IMR-90 (cell line): Measurements from ENCODE around the gene PCOLCE2. TPM values are rescaled to one million over a fixed set of nuclear protein-coding genes. Genes with fewer than 3 reads are reported as not detected.

Source experiments
- ATAC-seq: fragments of 200-7000 bp; cut with Tn5 transposase; 2 replicates; pipeline ENCODE4 v1.9.1; 2020; ENCODE audit warnings: low read depth, mild to moderate bottlenecking, moderate library complexity
- BruUV-seq: library from RNA; stranded (reverse); fragments of 400-500 nt; replicated peaks from 2 replicates; lab custom pipeline; 2021; lab: Mats Ljungman, UMichigan
- CTCF ChIA-PET: fragments of 300-600 bp; formaldehyde crosslinking; extraction: SDS; loops from one replicate; lab custom pipeline; 2021; ENCODE audit warnings: antibody characterized with exemption; lab: Yijun Ruan, JAX
- POLR2A ChIA-PET: fragments of 300-600 bp; sonication (Branson Sonifier 250); formaldehyde crosslinking; loops from one replicate; lab custom pipeline; 2022; ENCODE audit warnings: antibody characterized with exemption; ENCODE audit not compliant: unreplicated experiment; lab: Charles Lee
- DNase-seq: peaks from one replicate; pipeline ENCODE4 v3.0.0; 2013
- H2AFZ ChIP-seq: replicated peaks from 2 replicates; pipeline ENCODE3; 2013; ENCODE audit warnings: low read length, mild to moderate bottlenecking; ENCODE audit not compliant: poor library complexity
- H2AK5ac ChIP-seq: 2 replicates; pipeline ENCODE4 v1.6.1; 2013; ENCODE audit warnings: low read depth, low read length, inconsistent platforms
- H2AK9ac ChIP-seq: replicated peaks from 2 replicates; pipeline ENCODE3; 2013; ENCODE audit warnings: mild to moderate bottlenecking, low read depth, low read length, moderate library complexity; ENCODE audit not compliant: poor library complexity
- H2BK120ac ChIP-seq: 2 replicates; pipeline ENCODE4 v1.6.1; 2013; ENCODE audit warnings: low read depth, low read length, inconsistent platforms
- H2BK15ac ChIP-seq: 3 replicates; pipeline ENCODE4 v1.6.1; 2013; ENCODE audit warnings: low read depth, low read length, inconsistent platforms
- H2BK20ac ChIP-seq: 2 replicates; pipeline ENCODE4 v1.6.1; 2013; ENCODE audit warnings: low read depth, mild to moderate bottlenecking, inconsistent platforms, low read length, moderate library complexity
- H2BK5ac ChIP-seq: 2 replicates; pipeline ENCODE4 v1.6.1; 2013; ENCODE audit warnings: mild to moderate bottlenecking, low read depth, low read length, inconsistent platforms; ENCODE audit not compliant: poor library complexity, severe bottlenecking
- H3K14ac ChIP-seq: replicated peaks from 2 replicates; pipeline ENCODE4 v1.6.1; 2013; ENCODE audit warnings: low read depth, low read length, inconsistent platforms
- H3K18ac ChIP-seq: 2 replicates; pipeline ENCODE4 v1.6.1; 2013; ENCODE audit warnings: low read depth, low read length, control low read depth
- H3K23ac ChIP-seq: 2 replicates; pipeline ENCODE4 v1.6.1; 2013; ENCODE audit warnings: low read depth, low read length, inconsistent platforms
- H3K27ac ChIP-seq: 2 replicates; pipeline ENCODE4 v1.5.1; 2013; ENCODE audit warnings: mild to moderate bottlenecking, control low read depth, low read length; ENCODE audit not compliant: insufficient read depth
- H3K27me3 ChIP-seq: 2 replicates; pipeline ENCODE4 v1.6.1; 2013; ENCODE audit warnings: low read length; ENCODE audit not compliant: control insufficient read depth, insufficient read depth
- H3K36me3 ChIP-seq: 2 replicates; pipeline ENCODE4 v1.6.1; 2013; ENCODE audit warnings: low read length, mixed read lengths; ENCODE audit not compliant: control insufficient read depth, insufficient read depth
- H3K4ac ChIP-seq: 2 replicates; pipeline ENCODE4 v1.6.1; 2013; ENCODE audit warnings: low read depth, low read length, inconsistent platforms
- H3K4me1 ChIP-seq: 2 replicates; pipeline ENCODE4 v1.6.1; 2013; ENCODE audit warnings: low read length, mixed read lengths; ENCODE audit not compliant: control insufficient read depth, insufficient read depth
- H3K4me2 ChIP-seq: 2 replicates; pipeline ENCODE4 v1.6.1; 2013; ENCODE audit warnings: low read depth, mild to moderate bottlenecking, control low read depth, low read length, moderate library complexity
- H3K4me3 ChIP-seq: 2 replicates; pipeline ENCODE4 v1.5.1; 2013; ENCODE audit warnings: low read depth, mild to moderate bottlenecking, control low read depth, low read length, moderate library complexity; ENCODE audit not compliant: insufficient read depth
- H3K56ac ChIP-seq: 2 replicates; pipeline ENCODE4 v1.6.1; 2013; ENCODE audit warnings: low read length, inconsistent platforms; ENCODE audit not compliant: insufficient read depth; ENCODE audit errors: extremely low read depth
- H3K79me1 ChIP-seq, 2 experiments: 2 replicates each; pipeline ENCODE4 v1.6.1; 2013; ENCODE audit warnings: low read length in 2 of 2, inconsistent platforms in 1 of 2, low read depth in 1 of 2
- H3K9ac ChIP-seq: 2 replicates; pipeline ENCODE4 v1.6.1; 2013; ENCODE audit warnings: low read depth, low read length, control low read depth
- H3K9me1 ChIP-seq: 2 replicates; pipeline ENCODE4 v1.6.1; 2013; ENCODE audit warnings: low read length, inconsistent platforms; ENCODE audit not compliant: insufficient read depth
- H3K9me3 ChIP-seq: 2 replicates; pipeline ENCODE4 v1.6.1; 2013; ENCODE audit warnings: low read length; ENCODE audit not compliant: control insufficient read depth, insufficient read depth
- H4K20me1 ChIP-seq: 2 replicates; pipeline ENCODE4 v1.6.1; 2013; ENCODE audit warnings: low read length, inconsistent platforms; ENCODE audit not compliant: insufficient read depth
- H4K5ac ChIP-seq: 2 replicates; pipeline ENCODE4 v1.6.1; 2013; ENCODE audit warnings: mild to moderate bottlenecking, low read depth, low read length, control low read depth
- H4K8ac ChIP-seq, 2 experiments: 2 replicates each; pipeline ENCODE4 v1.6.1; 2013; ENCODE audit warnings: low read depth in 2 of 2, low read length in 2 of 2, control low read depth in 1 of 2, inconsistent platforms in 1 of 2
- H4K91ac ChIP-seq: 2 replicates; pipeline ENCODE4 v1.6.1; 2013; ENCODE audit warnings: low read depth, low read length, inconsistent platforms; ENCODE audit not compliant: insufficient read depth
- BHLHE40 ChIP-seq: fragments of 150-350 bp; IDR thresholded peaks from 2 replicates; pipeline ENCODE4 v1.6.1; 2016; ENCODE audit warnings: mild to moderate bottlenecking, low read depth, low read length
- CEBPB ChIP-seq: IDR thresholded peaks from 2 replicates; pipeline ENCODE4 v1.6.1; 2012; ENCODE audit warnings: low read depth, low read length, improper control_type of control experiment
- CHD1 ChIP-seq: IDR thresholded peaks from 2 replicates; pipeline ENCODE4 v1.6.1; 2012; ENCODE audit warnings: low read depth, low read length, improper control_type of control experiment
- ELK1 ChIP-seq: fragments of 150-350 bp; IDR thresholded peaks from 2 replicates; pipeline ENCODE4 v1.6.1; 2016; ENCODE audit warnings: low read depth, mild to moderate bottlenecking, low read length, moderate library complexity, borderline replicate concordance
- FOS ChIP-seq: fragments of 150-350 bp; IDR thresholded peaks from 2 replicates; pipeline ENCODE4 v1.6.1; 2016; ENCODE audit warnings: low read depth, low read length
- MAFK ChIP-seq: IDR thresholded peaks from 2 replicates; pipeline ENCODE4 v1.6.1; 2012; ENCODE audit warnings: low read depth, low read length, improper control_type of control experiment
- NFE2L2 ChIP-seq: fragments of 150-350 bp; IDR thresholded peaks from 2 replicates; pipeline ENCODE4 v1.6.1; 2016; ENCODE audit warnings: low read depth, mild to moderate bottlenecking, low read length
- POLR2A ChIP-seq: IDR thresholded peaks from 2 replicates; pipeline ENCODE4 v1.6.1; 2012; ENCODE audit warnings: mild to moderate bottlenecking, low read depth, low read length
- RAD21 ChIP-seq: IDR thresholded peaks from 2 replicates; pipeline ENCODE4 v1.6.1; 2012; ENCODE audit warnings: low read length, improper control_type of control experiment
- RCOR1 ChIP-seq: IDR thresholded peaks from 2 replicates; pipeline ENCODE4 v1.6.1; 2012; ENCODE audit warnings: mild to moderate bottlenecking, low read length, improper control_type of control experiment; ENCODE audit not compliant: insufficient replicate concordance
- RFX5 ChIP-seq: IDR thresholded peaks from 2 replicates; pipeline ENCODE4 v1.8.0; 2012; ENCODE audit warnings: low read depth, mild to moderate bottlenecking, low read length, moderate library complexity
- SMC3 ChIP-seq: fragments of 150-350 bp; IDR thresholded peaks from 2 replicates; pipeline ENCODE4 v1.6.1; 2016; ENCODE audit warnings: low read depth, mild to moderate bottlenecking, antibody characterized with exemption, low read length, moderate library complexity
- WGBS, 2 experiments: methylation state at CpG; one replicate each; pipeline versions ENCODE4 v1.1.5 to v1.1.7; 2013; ENCODE audit warnings: missing lambda C conversion rate in 2 of 2; ENCODE audit not compliant: insufficient read length in 1 of 2; ENCODE audit errors: extremely low coverage in 2 of 2; 5-methylcytosine and 5-hydroxymethylcytosine counted together
- dilution Hi-C: fragments of 300-500 bp; cut with HindIII; formaldehyde crosslinking; loops from one replicate; pipeline ENCODE4 v1.14.3; 2018; ENCODE audit warnings: low sequenced_read_pairs; ENCODE audit not compliant: unreplicated experiment
- in situ Hi-C: fragments of 300-500 bp; cut with MboI; formaldehyde crosslinking; loops from 3 replicates; pipeline ENCODE4 v1.14.3; 2019; ENCODE audit warnings: low sequenced_read_pairs, inconsistent platforms, mixed read lengths
- intact Hi-C: fragments of 100-400 bp; cut with micrococcal nuclease; formaldehyde crosslinking; loops from 2 replicates; pipeline ENCODE4 v1.10.0; 2022
- polyA plus RNA-seq, 3 experiments: library from polyadenylated mRNA; depleted of rRNA; stranded (reverse); fragments of >200 nt; gene quantifications; 2 replicates each; pipeline ENCODE4 v1.2.3, GENCODE V29; 2012; ENCODE audit warnings: low replicate concordance in 1 of 3
- total RNA-seq: library from RNA; depleted of rRNA; stranded (reverse); fragments of >200 nt; gene quantifications from 2 replicates; pipeline ENCODE4 v1.2.3, GENCODE V29; 2012
- TF ChIP-seq, protein P1 (sequence below): conservative IDR thresholded peaks from 2 replicates; pipeline ENCODE4 v1.5.1; 2012; ENCODE audit warnings: mild to moderate bottlenecking, low read depth, low read length, improper control_type of control experiment

PCOLCE2 gene
- total and polyA plus RNA-seq, 2 of the 4 experiments (the other 2 are of a cell fraction): 0.50 to 0.54 TPM

DNA sequence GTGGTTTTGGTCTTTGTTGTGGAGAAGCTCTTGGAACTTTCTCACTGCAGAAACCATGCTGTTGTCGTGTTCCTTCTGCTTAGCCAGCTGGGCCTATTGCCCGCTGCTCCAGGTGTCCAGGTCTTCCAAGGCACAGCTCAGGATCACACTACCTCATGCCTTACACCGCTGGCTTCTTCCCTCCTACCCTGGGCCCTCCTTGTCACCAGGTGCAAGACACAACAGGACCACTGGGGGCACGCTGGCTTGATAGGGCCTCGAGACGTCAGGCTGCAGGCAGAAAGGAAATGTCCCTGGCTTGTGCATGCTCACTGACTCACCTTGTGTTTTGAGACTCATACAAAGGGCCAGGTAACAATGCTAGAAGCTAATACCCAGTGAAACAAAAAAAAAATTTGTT lies 42.3 kb upstream of the PCOLCE2 start:
- ChIA-PET CTCF (no interaction called here), POLR2A (no interaction called here)
- BruUV-seq: no TSS peak
- WGBS, 2 experiments: 100% methylated on average over 1 of the region's 6 CpGs; no CpG with 5 or more reads in 1 of the 2 experiments
- no peak overlapping the region for H3K27ac ChIP-seq
- no peaks in the 10 kb centered on the region for H3K9me1 ChIP-seq
- no peak overlapping the region for H3K4me2 ChIP-seq
- H3K9ac ChIP-seq: no peak overlapping the region
- H3K27me3 ChIP-seq: peaks cover 21% of the 10 kb centered on the region
- H3K4ac ChIP-seq: no peak overlapping the region
- no peaks in the 10 kb centered on the region for H4K20me1 ChIP-seq
- no peak for DNase-seq
- TF ChIP-seq MAFK (no peak), RCOR1 (no peak), FOS (no peak), SMC3 (no peak), NFE2L2 (no peak), RAD21 (no peak), CEBPB (no peak), POLR2A (no peak), ELK1 (no peak), RFX5 (no peak), BHLHE40 (no peak), CHD1 (no peak)
- TF ChIP-seq, protein P1, sequence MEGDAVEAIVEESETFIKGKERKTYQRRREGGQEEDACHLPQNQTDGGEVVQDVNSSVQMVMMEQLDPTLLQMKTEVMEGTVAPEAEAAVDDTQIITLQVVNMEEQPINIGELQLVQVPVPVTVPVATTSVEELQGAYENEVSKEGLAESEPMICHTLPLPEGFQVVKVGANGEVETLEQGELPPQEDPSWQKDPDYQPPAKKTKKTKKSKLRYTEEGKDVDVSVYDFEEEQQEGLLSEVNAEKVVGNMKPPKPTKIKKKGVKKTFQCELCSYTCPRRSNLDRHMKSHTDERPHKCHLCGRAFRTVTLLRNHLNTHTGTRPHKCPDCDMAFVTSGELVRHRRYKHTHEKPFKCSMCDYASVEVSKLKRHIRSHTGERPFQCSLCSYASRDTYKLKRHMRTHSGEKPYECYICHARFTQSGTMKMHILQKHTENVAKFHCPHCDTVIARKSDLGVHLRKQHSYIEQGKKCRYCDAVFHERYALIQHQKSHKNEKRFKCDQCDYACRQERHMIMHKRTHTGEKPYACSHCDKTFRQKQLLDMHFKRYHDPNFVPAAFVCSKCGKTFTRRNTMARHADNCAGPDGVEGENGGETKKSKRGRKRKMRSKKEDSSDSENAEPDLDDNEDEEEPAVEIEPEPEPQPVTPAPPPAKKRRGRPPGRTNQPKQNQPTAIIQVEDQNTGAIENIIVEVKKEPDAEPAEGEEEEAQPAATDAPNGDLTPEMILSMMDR: no peak
- no peak overlapping the region for H3K14ac ChIP-seq
- ATAC-seq: no peak
- in situ Hi-C loops (no loop called here), dilution Hi-C loops (no loop called here), intact Hi-C loops (no loop called here)
- no peaks in the 10 kb centered on the region for H3K36me3 ChIP-seq
- H3K9me3 ChIP-seq: no peaks in the 10 kb centered on the region
- no peak overlapping the region for H2BK120ac ChIP-seq
- H2BK20ac ChIP-seq: no peak overlapping the region
- no peak overlapping the region for H3K56ac ChIP-seq
- H2AK9ac ChIP-seq: no peak overlapping the region
- no peak overlapping the region for H2BK15ac ChIP-seq
- no peak overlapping the region for H2AFZ ChIP-seq
- no peak overlapping the region for H3K18ac ChIP-seq
- no peak overlapping the region for H3K4me3 ChIP-seq
- no peak overlapping the region for H4K5ac ChIP-seq
- no peak overlapping the region for H3K23ac ChIP-seq
- no peak overlapping the region for H4K8ac ChIP-seq
- no peak overlapping the region for H2BK5ac ChIP-seq
- H3K79me1 ChIP-seq: no peaks in the 10 kb centered on the region
- H4K91ac ChIP-seq: no peak overlapping the region
- H2AK5ac ChIP-seq: no peak overlapping the region
- H3K4me1 ChIP-seq: no peaks in the 10 kb centered on the region
